Bronchial epithelial cell (primary cell): ENCODE data around the gene STXBP1. TPM values are rescaled to one million over a fixed set of nuclear protein-coding genes. Genes with fewer than 3 reads are reported as not detected.
"Not testable (repeated sequence)": the region's sequence is repeated elsewhere in the genome, so short reads cannot be mapped to it uniquely, and the experiment has no call there.

ENCODE experiments used
- DNase-seq: peaks from one replicate; pipeline ENCODE4 v3.0.0-alpha.2; 2010; ENCODE audit warnings: low read depth
- FAIRE-seq: peaks from 2 replicates; lab custom pipeline; 2011; peaks lifted over from hg19 to GRCh38; lab: Jason Lieb, UNC
- H3K27me3 ChIP-seq: 2 replicates; pipeline ENCODE4 v1.5.1; 2011; ENCODE audit warnings: low read length; ENCODE audit not compliant: control insufficient read depth, insufficient read depth
- H3K36me3 ChIP-seq: 2 replicates; pipeline ENCODE4 v1.5.1; 2011; ENCODE audit warnings: low read length; ENCODE audit not compliant: control insufficient read depth, insufficient read depth
- H3K4me3 ChIP-seq: 2 replicates; pipeline ENCODE4 v1.5.1; 2011; ENCODE audit warnings: mild to moderate bottlenecking, low read depth, low read length, control low read depth
- CTCF ChIP-seq: IDR thresholded peaks from 2 replicates; pipeline ENCODE4 v1.5.1; 2011; ENCODE audit warnings: mild to moderate bottlenecking, moderate library complexity, low read length, control low read depth, inconsistent platforms; ENCODE audit not compliant: insufficient read depth, severe bottlenecking
- total RNA-seq: library from RNA; depleted of rRNA; stranded (reverse); fragments of >200 nt; gene quantifications from 2 replicates; pipeline ENCODE4 v1.2.1, GENCODE V29; 2014

STXBP1 gene
- total RNA-seq, 1 donor from 2014 or later: 17.1 TPM

- no peak for TF ChIP-seq CTCF
- no peaks in the 10 kb centered on the region for H3K36me3 ChIP-seq
- DNase-seq (peak; percentile 57), FAIRE-seq (no peak)
- peak overlapping the region; percentile 38 for H3K4me3 ChIP-seq
- H3K27me3 ChIP-seq: no peaks in the 10 kb centered on the region
Observed at GRCh38 chr9:127608104-127608966, 3.7 kb upstream of the STXBP1 start.

GRCh38 chr9:127611603-127611898, 526 bp upstream of the STXBP1 start:
- no peaks in the 10 kb centered on the region for H3K36me3 ChIP-seq
- TF ChIP-seq CTCF: no peak
- FAIRE-seq (no peak), DNase-seq (no peak)
- peak overlapping the region; percentile 56 for H3K4me3 ChIP-seq
- H3K27me3 ChIP-seq: no peaks in the 10 kb centered on the region

GRCh38 chr9:127612939-127613582, 984 bp downstream of the STXBP1 start:
- Histone ChIP-seq H3K36me3 (no peaks in the 10 kb centered on the region), H3K4me3 (peak overlapping the region; percentile 72), H3K27me3 (no peaks in the 10 kb centered on the region)
- TF ChIP-seq CTCF: no peak
- DNase-seq: peak; percentile 69
- FAIRE-seq: no peak

GRCh38 chr9:127613583-127613954, 1.5 kb downstream of the STXBP1 start:
- FAIRE-seq (no peak), DNase-seq (no peak)
- Histone ChIP-seq H3K27me3 (no peaks in the 10 kb centered on the region), H3K36me3 (no peaks in the 10 kb centered on the region), H3K4me3 (peak overlapping the region; percentile 72)
- TF ChIP-seq CTCF: no peak

- no peaks in the 10 kb centered on the region for H3K36me3 ChIP-seq
- no peak overlapping the region for H3K4me3 ChIP-seq
- no peak for TF ChIP-seq CTCF
- FAIRE-seq: no peak
- H3K27me3 ChIP-seq: no peaks in the 10 kb centered on the region
- no peak for DNase-seq
Observed at GRCh38 chr9:127614961-127615360, 2.9 kb downstream of the STXBP1 start.

- peak; percentile 88 for DNase-seq
- not testable (repeated sequence) for H3K27me3 ChIP-seq
Observed at GRCh38 chr9:127621339-127621970, 9.4 kb downstream of the STXBP1 start.

More at GRCh38 chr9:127621339-127621970, 9.4 kb downstream of the STXBP1 start:
- FAIRE-seq, H3K4me3 ChIP-seq, H3K36me3 ChIP-seq: not testable (repeated sequence)
